NCI-H1930 (cell line): ENCODE results near the gene LCOR.
"Not testable (repeated sequence)": the region's sequence is repeated elsewhere in the genome, so short reads cannot be mapped to it uniquely, and the experiment has no call there.

ENCODE experiments used
- DNase-seq, 2 experiments: peaks; one replicate each; lab custom pipeline; 2025; lab: John Stamatoyannopoulos, UW

The LCOR gene

GRCh38 chr10:96831867-96832720 is at the start of gene LCOR:
TSS of gene LCOR (plus strand) at chr10:96832298. CDS start at chr10:96949058, 116,760 bp downstream.
- peak; percentile 63 to 82 for DNase-seq

GRCh38 chr10:96784253-96784652 is 47.8 kb upstream of the LCOR start:
- DNase-seq, result no peak

GRCh38 chr10:96789571-96790108 is 42.5 kb upstream of the LCOR start:
- no peak for DNase-seq

GRCh38 chr10:96791902-96792301 is 40.2 kb upstream of the LCOR start:
- DNase-seq, result no peak

GRCh38 chr10:96794836-96795733 is 37.0 kb upstream of the LCOR start:
- DNase-seq, result no peak

GRCh38 chr10:96797485-96797884 is 34.6 kb upstream of the LCOR start:
- no peak for DNase-seq

- DNase-seq, result no peak
Observed at GRCh38 chr10:96803288-96803664, 28.8 kb upstream of the LCOR start.

- DNase-seq, result no peak
Observed at GRCh38 chr10:96814264-96814663, 17.8 kb upstream of the LCOR start.

- DNase-seq, result not testable (repeated sequence)
Observed at GRCh38 chr10:96818971-96819370, 13.1 kb upstream of the LCOR start.

GRCh38 chr10:96820765-96821164 is 11.3 kb upstream of the LCOR start:
- DNase-seq, result no peak

GRCh38 chr10:96826438-96826837 is 5.7 kb upstream of the LCOR start:
- DNase-seq, result no peak

- no peak for DNase-seq
Observed at GRCh38 chr10:96828609-96829008, 3.5 kb upstream of the LCOR start.

GRCh38 chr10:96829029-96829773 is 2.9 kb upstream of the LCOR start:
- DNase-seq, result no peak

GRCh38 chr10:96830511-96831199 is 1.4 kb upstream of the LCOR start:
- DNase-seq, result peak; percentile 18 to 44

- no peak for DNase-seq
Observed at GRCh38 chr10:96831200-96831866, 765 bp upstream of the LCOR start.

GRCh38 chr10:96832721-96833219 is 672 bp downstream of the LCOR start:
- peak; percentile 47 to 82 for DNase-seq

GRCh38 chr10:96833220-96834001 is 1.3 kb downstream of the LCOR start:
- no peak for DNase-seq

- no peak for DNase-seq
Observed at GRCh38 chr10:96834120-96834519, 2.0 kb downstream of the LCOR start.

GRCh38 chr10:96835899-96836298 is 3.8 kb downstream of the LCOR start:
- no peak for DNase-seq

- DNase-seq, result no peak
Observed at GRCh38 chr10:96838529-96838928, 6.4 kb downstream of the LCOR start.
